NCI-H1694 treated with DMSO at 0.1 percent for 48 hours (cell line): ENCODE data around the gene PPP1R2.
"Not testable (repeated sequence)": the region's sequence is repeated elsewhere in the genome, so short reads cannot be mapped to it uniquely, and the experiment has no call there.

Experiments used
- DNase-seq: peaks from one replicate; lab custom pipeline; 2025; lab: John Stamatoyannopoulos, UW

Gene PPP1R2

GRCh38 chr3:195542698-195543499 lies at the start of gene PPP1R2:
Gene PPP1R2 (minus strand): TSS chr3:195543325. CDS start chr3:195543025, 300 bp downstream.
- DNase-seq, result peak; percentile 61

- DNase-seq, result no peak
Measured at GRCh38 chr3:195591852-195592251, 48.7 kb upstream of the PPP1R2 start.

DNA sequence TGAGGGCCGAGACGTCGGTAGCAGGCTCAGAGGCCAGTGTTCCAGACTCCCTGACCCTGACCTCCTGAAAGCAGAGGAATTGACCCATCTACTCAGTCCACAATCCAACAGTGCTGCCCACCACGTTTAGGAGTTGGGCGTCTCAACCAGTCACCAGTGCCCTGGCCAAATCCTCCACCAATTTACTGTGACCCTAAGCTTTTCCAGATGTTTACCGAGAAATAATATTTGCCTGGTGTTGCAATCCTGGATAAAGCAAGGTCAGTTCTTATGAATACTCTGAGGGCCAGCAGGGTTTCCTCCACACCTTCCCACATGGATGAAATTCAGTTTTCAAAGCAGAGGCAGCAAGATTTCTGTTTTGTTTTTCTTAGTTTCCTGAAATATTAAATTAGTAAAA lies 48.1 kb upstream of the PPP1R2 start:
- DNase-seq, result no peak

GRCh38 chr3:195590381-195590780 lies 47.3 kb upstream of the PPP1R2 start:
- not testable (repeated sequence) for DNase-seq

DNA sequence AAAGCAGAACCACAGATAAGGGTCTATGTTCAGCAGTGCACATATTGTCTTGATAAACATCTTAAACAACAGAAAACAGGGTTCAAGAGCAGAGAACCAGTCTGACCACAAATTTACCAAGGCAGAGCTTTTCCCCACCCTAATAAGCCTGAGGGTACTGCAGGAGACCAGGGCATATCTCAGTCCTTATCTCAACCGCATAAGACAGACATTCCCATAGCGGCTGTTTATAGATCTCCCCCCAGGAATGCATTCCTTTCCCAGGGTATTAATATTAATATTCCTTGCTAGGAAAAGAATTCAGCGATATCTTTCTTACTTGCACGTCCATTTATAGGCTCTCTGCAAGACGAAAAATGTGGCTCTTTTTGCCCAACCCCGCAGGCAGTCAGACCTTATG lies 46.7 kb upstream of the PPP1R2 start:
- DNase-seq, result not testable (repeated sequence)

GRCh38 chr3:195587824-195588223 lies 44.7 kb upstream of the PPP1R2 start:
- DNase-seq, result no peak

DNA sequence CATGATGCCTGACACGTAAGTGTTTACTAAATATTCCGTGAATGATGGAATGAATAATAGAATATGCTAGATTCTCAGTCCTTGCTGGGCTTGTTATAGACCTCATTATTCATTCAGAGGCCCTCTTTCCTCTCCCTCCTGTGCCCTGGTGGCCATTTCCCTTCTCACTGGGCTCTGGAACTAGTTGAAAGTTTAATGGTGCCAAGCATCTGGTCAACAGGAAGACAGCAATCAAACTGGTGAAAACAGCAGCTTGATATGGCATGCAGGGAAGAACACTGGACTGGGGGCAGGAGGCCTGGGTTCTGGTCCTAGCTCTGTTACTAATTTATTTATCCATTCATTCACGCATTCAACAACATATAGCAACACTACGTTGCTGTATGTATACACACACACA lies 44.3 kb upstream of the PPP1R2 start:
- DNase-seq, result no peak

DNA sequence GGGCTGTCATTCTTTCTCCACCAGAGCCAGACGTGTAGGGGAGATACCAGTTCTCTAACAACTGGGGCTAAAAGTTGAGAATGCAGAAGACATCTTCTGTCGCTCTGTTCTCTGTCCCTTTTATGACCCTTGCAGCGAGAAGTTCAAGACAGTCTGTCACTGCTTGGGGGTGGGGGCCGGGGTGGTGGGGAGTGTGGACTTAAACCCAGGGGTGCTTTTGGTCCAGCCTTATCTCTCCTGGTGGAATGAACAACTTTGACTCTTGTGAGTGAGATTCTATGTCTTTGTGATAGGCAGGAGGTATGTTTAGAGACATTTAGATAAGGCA lies 41.4 kb upstream of the PPP1R2 start:
- no peak for DNase-seq

- peak; percentile 6 for DNase-seq
Measured at GRCh38 chr3:195583831-195584542, 40.9 kb upstream of the PPP1R2 start, which contains the start of gene APOD. Gene APOD (minus strand): TSS chr3:195583940. CDS start chr3:195579461, 4,479 bp downstream.

DNA sequence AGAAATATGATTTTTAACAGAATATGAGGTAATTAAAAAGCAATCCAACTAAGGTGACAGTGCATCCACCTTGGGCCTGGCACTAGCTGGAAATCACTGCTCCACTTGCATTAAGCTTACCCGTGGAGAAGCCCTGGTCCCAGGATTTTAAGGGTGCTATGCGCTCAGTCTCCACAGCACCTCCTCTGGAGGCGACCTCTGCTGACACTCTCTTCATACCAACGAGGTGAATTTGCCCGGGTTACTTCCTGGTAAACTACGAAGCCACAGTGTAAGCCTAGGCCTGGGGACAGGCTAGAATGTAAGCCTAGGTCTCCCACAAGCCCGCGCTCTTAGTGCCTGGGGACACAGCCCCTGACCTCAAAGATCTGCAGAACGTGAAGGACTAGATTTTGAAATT lies 39.8 kb upstream of the PPP1R2 start:
- no peak for DNase-seq

DNA sequence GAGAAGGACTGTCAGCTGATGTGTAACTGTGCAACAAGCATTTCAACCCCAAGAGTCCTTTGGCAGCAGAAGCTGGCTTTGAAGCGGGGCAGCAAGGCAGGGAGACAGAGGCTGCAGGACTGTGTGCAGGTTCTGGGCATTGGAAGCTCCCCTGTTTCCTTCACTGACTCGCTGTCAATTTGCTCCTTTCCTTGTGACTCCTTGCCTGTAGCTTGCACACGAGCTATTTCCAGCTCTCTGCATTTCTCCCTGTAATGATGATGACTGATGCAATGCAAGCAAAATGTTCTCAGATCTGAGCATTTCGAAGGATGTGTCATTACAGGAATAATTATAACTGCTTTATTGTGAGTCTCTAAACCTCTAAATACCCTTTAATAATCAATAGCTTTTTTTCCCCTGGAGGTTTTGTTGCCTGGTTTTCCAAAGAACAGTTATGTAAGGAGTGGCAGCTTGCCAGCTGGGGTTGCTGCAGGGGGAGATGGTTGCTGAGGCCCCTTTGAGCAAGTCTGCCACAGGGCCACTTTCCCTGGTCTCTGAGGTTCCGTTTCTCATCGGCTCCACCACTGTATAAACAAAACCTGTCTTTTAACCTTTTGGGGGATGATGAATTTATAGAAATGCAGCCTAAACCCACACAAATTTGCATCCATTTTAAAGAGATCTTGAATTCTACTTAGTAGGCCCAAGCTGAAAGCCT lies 37.8 kb upstream of the PPP1R2 start:
- no peak for DNase-seq

DNA sequence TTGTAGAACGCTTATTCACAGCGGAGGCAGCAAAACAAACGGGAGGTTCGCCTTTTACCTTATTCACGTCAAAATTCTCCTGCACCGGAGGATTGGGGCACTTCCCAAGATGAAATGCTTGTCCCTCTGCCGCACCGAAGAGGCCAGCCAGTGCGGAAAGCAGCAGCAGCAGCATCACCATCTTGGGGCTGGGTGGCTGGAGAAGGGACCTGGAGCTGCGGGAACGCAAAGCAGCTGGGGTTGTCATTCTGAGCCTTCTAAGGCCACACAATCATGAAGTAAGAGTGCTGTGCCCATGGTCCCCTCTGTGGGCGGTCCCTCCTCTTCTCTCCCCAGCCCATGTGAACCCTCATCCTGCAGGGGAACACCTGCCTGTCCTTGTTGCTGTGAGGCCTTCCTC lies 36.2 kb upstream of the PPP1R2 start:
- DNase-seq, result no peak

DNA sequence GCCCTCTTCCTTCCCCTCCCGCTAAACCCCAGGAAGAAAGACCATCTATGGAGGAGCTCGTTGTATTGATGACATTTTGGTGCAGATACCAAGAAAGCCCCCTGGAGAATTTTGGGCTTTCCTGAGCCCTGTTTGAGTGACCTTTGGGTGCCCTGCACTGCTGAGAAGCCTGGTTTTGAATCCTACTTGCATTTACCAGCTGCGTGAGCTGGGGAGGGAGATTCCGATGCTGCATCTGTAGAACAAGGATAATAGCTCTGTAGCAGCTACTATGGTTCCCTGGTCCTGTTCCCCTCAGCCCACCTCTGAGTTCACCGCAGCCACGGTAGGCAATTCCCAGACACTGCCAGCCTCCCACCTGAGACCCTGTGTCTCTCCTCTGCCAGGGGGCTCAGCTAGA lies 35.4 kb upstream of the PPP1R2 start:
- no peak for DNase-seq

DNA sequence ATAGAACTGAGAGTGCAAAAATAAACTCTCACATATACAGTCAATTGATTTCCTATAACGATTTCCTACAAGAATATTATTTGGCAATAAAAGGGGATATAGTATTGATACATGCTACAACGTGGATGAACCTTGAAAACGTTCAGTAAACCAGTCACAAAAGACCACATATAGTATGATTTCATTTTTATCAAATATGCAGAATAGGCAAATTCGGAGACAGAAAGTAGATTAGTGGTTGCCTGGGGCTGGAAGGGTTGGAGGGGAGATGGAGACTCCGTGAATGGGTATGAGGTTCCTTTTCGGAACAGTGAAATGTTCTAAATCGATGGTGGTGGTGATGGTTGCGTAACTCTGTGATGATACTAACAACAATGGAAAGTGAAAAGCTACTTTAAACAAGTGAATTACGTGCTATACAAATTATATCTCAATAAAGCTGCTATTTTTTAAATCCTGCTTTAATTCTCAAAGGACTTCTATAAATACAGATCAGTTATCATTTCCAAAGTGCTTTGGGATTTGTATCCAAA lies 34.6 kb upstream of the PPP1R2 start:
- DNase-seq, result no peak

DNA sequence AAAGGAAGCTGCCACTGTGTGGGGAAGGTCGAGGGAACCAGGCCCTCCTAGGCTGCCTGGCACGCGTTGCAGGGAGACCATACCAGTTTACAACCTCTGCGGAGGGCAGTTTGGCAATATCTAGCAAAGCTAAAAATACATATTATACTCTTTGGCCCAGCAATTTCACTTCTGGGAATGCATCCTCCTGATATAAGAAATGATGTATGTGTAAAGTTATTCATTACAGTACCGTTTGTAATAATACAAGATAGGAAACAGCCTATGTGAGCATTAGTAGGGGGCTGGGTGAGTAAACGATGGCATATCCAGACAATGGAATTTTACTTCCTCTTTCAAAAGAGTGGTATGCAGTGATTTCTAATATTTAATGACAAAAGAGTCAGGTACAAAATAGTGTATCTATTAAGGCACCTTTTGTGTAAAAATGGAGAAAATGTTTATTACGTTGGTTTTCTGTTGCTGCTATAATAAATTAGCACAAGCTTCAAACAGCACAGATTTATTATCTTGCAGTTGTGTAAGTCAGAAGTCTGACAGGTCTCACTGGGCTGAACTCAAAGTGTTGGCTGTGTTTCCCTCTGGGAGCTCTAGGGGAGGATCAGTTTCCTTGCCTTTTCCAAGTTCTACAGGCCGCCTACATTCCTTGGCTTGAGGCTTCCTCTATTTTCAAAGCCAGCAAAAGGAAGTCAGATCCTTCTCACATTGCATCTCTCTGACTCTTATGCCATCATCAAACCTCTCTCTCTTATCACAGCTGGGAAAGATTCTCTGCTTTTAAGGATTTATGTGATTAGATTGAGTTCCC lies 31.6 kb upstream of the PPP1R2 start:
- no peak for DNase-seq

- no peak for DNase-seq
Measured at GRCh38 chr3:195573611-195574496, 30.7 kb upstream of the PPP1R2 start.

DNA sequence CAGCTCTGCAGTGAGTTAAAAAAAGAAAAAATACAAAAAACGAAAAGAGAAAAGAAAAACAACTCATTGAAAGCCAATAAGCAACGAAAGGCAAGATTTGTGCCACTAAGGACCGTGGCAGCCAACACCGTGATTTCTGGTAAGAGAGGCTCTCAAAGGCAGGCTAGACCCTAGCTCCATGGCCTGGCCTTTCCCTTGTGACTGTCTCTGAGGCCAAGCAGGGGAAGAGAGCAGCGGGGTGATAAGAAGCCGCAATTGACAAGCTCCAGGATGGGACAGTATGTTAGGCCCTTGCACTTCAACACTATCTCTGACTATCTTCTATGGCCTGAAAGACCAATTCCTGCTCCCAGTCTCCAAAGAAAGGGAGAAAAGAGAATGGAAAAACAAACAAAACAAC lies 28.2 kb upstream of the PPP1R2 start:
- no peak for DNase-seq

DNA sequence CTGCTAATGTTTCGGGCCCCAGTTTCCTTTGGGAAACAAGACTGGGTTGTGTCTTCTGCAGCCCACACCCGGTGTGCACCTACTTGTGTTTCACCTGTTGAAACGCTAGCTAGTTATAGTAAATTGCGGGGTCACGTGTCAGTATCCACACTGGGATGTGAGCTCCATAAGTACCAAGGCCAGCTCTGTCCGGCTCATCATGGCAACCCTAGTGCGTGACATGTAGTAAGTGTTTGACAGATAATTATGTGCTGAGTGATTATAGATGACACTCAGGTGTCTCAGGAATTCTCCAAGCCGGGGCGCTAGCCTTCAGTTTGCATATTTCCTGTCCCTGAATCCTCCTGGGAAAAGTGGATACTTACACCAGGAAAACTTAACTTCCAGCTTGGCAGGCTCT lies 27.8 kb upstream of the PPP1R2 start:
- no peak for DNase-seq

DNA sequence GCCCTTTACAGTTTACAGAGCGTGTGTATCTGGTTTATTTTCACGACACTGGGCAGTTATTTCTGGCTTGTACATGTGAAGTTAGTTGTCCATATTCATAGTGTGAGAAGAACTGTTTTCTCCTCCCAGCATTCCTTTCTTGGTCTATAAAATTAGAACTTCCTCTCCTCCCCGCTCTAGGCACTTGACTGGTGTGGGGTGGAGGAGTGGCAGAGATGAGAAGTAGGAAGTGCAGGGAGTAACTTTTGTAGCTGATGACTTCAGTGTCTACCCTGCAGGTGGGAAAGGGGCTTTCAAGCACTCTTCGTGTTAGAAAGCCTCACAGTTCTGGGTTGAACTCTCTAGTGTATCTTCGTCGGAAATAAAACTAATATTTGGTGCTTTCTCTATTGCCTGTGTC lies 27.2 kb upstream of the PPP1R2 start:
- DNase-seq, result no peak

DNA sequence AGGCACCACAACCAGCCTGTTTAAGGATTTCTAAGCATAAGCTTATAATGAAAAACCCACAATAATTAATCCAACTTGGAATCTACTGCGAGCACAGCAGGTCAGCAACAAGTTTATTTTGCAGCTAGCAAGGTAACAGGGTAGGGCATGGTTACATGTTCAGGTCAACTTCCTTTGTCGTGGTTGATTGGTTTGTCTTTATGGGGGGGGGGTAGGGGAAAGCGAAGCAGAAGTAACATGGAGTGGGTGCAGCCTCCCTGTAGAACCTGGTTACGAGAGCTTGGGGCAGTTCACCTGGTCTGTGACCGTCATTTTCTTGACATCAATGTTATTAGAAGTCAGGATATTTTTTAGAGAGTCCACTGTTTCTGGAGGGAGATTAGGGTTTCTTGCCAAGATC lies 25.5 kb upstream of the PPP1R2 start:
- no peak for DNase-seq

- no peak for DNase-seq
Measured at GRCh38 chr3:195566797-195567196, 23.7 kb upstream of the PPP1R2 start.
